Smooth muscle cell (in vitro differentiated cells): ENCODE results near the gene TMEM129. TPM values are rescaled to one million over a fixed set of nuclear protein-coding genes. Genes with fewer than 3 reads are reported as not detected.

ENCODE experiments used
- DNase-seq: peaks from one replicate; lab custom pipeline; 2025; ENCODE audit not compliant: unreplicated experiment; lab: John Stamatoyannopoulos, UW
- H2AFZ ChIP-seq: fragments of 200-600 bp; sonication (generic); 2 replicates; pipeline ENCODE4 v1.6.0; 2016; ENCODE audit warnings: antibody characterized with exemption, low read depth, mild to moderate bottlenecking
- H3F3A ChIP-seq: fragments of 200-600 bp; sonication (generic); 2 replicates; pipeline ENCODE4 v1.6.0; 2017; ENCODE audit warnings: antibody characterized with exemption, low read depth
- H3K27ac ChIP-seq: fragments of 200-600 bp; sonication (generic); 2 replicates; pipeline ENCODE4 v1.5.1; 2016; ENCODE audit warnings: low read depth, mild to moderate bottlenecking
- H3K27me3 ChIP-seq: fragments of 200-600 bp; sonication (generic); 2 replicates; pipeline ENCODE4 v1.6.1; 2016; ENCODE audit warnings: low read depth, mild to moderate bottlenecking
- H3K36me3 ChIP-seq: fragments of 200-600 bp; sonication (generic); 2 replicates; pipeline ENCODE4 v1.5.1; 2016; ENCODE audit warnings: low read depth
- H3K4me1 ChIP-seq: fragments of 200-600 bp; sonication (generic); 2 replicates; pipeline ENCODE4 v1.5.1; 2016; ENCODE audit warnings: low read depth
- H3K4me2 ChIP-seq: fragments of 200-600 bp; sonication (generic); 2 replicates; pipeline ENCODE4 v1.6.0; 2016; ENCODE audit warnings: mild to moderate bottlenecking
- H3K4me3 ChIP-seq: fragments of 200-600 bp; sonication (generic); 2 replicates; pipeline ENCODE4 v1.5.1; 2016; ENCODE audit warnings: mild to moderate bottlenecking
- H3K79me2 ChIP-seq: fragments of 200-600 bp; sonication (generic); 2 replicates; pipeline ENCODE4 v1.6.0; 2016; ENCODE audit warnings: low read depth, mild to moderate bottlenecking
- H3K9ac ChIP-seq: fragments of 200-600 bp; sonication (generic); 2 replicates; pipeline ENCODE4 v1.6.0; 2016; ENCODE audit warnings: low read depth
- H3K9me3 ChIP-seq: fragments of 200-600 bp; sonication (generic); replicated peaks from 2 replicates; pipeline ENCODE4 v1.5.1; 2016; ENCODE audit warnings: low read depth
- H4K20me1 ChIP-seq: fragments of 200-600 bp; sonication (generic); 2 replicates; pipeline ENCODE4 v1.6.0; 2016; ENCODE audit warnings: low read depth
- CTCF ChIP-seq: fragments of 200-600 bp; sonication (generic); IDR thresholded peaks from 2 replicates; pipeline ENCODE4 v1.5.1; 2017; ENCODE audit warnings: borderline replicate concordance, mild to moderate bottlenecking, antibody characterized with exemption; ENCODE audit not compliant: insufficient read depth, poor library complexity, severe bottlenecking
- WGBS: methylation state at CpG from one replicate; pipeline ENCODE4 v1.1.7; 2016; ENCODE audit warnings: low lambda C conversion rate; 5-methylcytosine and 5-hydroxymethylcytosine counted together
- polyA plus RNA-seq: library from polyadenylated mRNA; unstranded; fragments of >200 nt; fragmentation: Nextera tagmentation; extraction: Ambion mirVana; gene quantifications from 2 replicates; pipeline ENCODE4 v1.2.1, GENCODE V29; 2016
- total RNA-seq: library from RNA; depleted of rRNA; stranded (reverse); fragments of >200 nt; gene quantifications from 2 replicates; pipeline ENCODE4 v1.2.3, GENCODE V29; 2014

TMEM129 gene
- total and polyA plus RNA-seq, 2 experiments from 2014 or later, result 30.4 to 50.5 TPM

- Histone ChIP-seq H4K20me1 (no peaks in the 10 kb centered on the region), H3K9ac (no peak overlapping the region), H3K27ac (no peak overlapping the region), H3K4me2 (no peak overlapping the region), H3K9me3 (no peaks in the 10 kb centered on the region), H3K27me3 (no peaks in the 10 kb centered on the region), H3K4me1 (peaks cover 19% of the 10 kb centered on the region), H2AFZ (no peak overlapping the region), H3K36me3 (no peaks in the 10 kb centered on the region), H3F3A (no peaks in the 10 kb centered on the region), H3K4me3 (no peak overlapping the region), H3K79me2 (no peaks in the 10 kb centered on the region)
- DNase-seq, result no peak
- TF ChIP-seq CTCF, result no peak
- WGBS, result 90% methylated on average over 17 of the region's 18 CpGs
Observed at GRCh38 chr4:1756079-1756478, 35.0 kb upstream of the TMEM129 start.

GRCh38 chr4:1755297-1755696 is 34.2 kb upstream of the TMEM129 start:
- H3K4me1 ChIP-seq, result peaks cover 12% of the 10 kb centered on the region
- no peaks in the 10 kb centered on the region for H3K27me3 ChIP-seq
- no peaks in the 10 kb centered on the region for H4K20me1 ChIP-seq
- TF ChIP-seq CTCF, result no peak
- DNase-seq, result no peak
- no peaks in the 10 kb centered on the region for H3K79me2 ChIP-seq
- WGBS, result 88% methylated on average over 16 of the region's 17 CpGs
- no peaks in the 10 kb centered on the region for H3K36me3 ChIP-seq
- H3K4me3 ChIP-seq, result no peak overlapping the region
- H3K4me2 ChIP-seq, result no peak overlapping the region
- no peaks in the 10 kb centered on the region for H3K9me3 ChIP-seq
- H3K9ac ChIP-seq, result no peak overlapping the region
- H2AFZ ChIP-seq, result no peak overlapping the region
- H3K27ac ChIP-seq, result no peak overlapping the region
- no peaks in the 10 kb centered on the region for H3F3A ChIP-seq

GRCh38 chr4:1754336-1754735 is 33.2 kb upstream of the TMEM129 start:
- Histone ChIP-seq H3K27me3 (no peaks in the 10 kb centered on the region), H3K9ac (no peak overlapping the region), H2AFZ (no peak overlapping the region), H3K27ac (no peak overlapping the region), H3F3A (no peaks in the 10 kb centered on the region), H3K9me3 (no peaks in the 10 kb centered on the region), H3K36me3 (no peaks in the 10 kb centered on the region), H3K4me2 (no peak overlapping the region), H3K79me2 (no peaks in the 10 kb centered on the region), H3K4me3 (no peak overlapping the region), H3K4me1 (peaks cover 8% of the 10 kb centered on the region), H4K20me1 (no peaks in the 10 kb centered on the region)
- no peak for TF ChIP-seq CTCF
- WGBS, result 71% methylated on average over 5 of the region's 5 CpGs
- DNase-seq, result no peak

GRCh38 chr4:1753697-1754311 is 32.7 kb upstream of the TMEM129 start:
- Histone ChIP-seq H3K4me1 (peaks cover 8% of the 10 kb centered on the region), H3K27me3 (no peaks in the 10 kb centered on the region), H3K36me3 (no peaks in the 10 kb centered on the region), H3K9ac (no peak overlapping the region), H3K9me3 (no peaks in the 10 kb centered on the region), H3K4me3 (no peak overlapping the region), H4K20me1 (no peaks in the 10 kb centered on the region), H2AFZ (no peak overlapping the region), H3K27ac (no peak overlapping the region), H3F3A (no peaks in the 10 kb centered on the region), H3K4me2 (no peak overlapping the region), H3K79me2 (no peaks in the 10 kb centered on the region)
- TF ChIP-seq CTCF, result no peak
- no peak for DNase-seq
- 92% methylated on average over 15 of the region's 15 CpGs for WGBS
